Kidney (tissue), 14 donors: Measurements from ENCODE around the gene KPNA2. TPM values are rescaled to one million over a fixed set of nuclear protein-coding genes. Genes with fewer than 3 reads are reported as not detected.
A peak's percentile ranks its signal among the peaks of the same experiment; 100 is the strongest.
"Not testable (repeated sequence)": the region's sequence is repeated elsewhere in the genome, so short reads cannot be mapped to it uniquely, and the experiment has no call there.

Experiments used
- DNase-seq, 5 donors: peaks; one replicate each; pipeline ENCODE4 v3.0.0-alpha.2; 2013 to 2020
- FAIRE-seq: peaks from 2 replicates; lab custom pipeline; 2012; peaks lifted over from hg19 to GRCh38; lab: Jason Lieb, UNC
- H3K27ac ChIP-seq, 2 donors: one replicate each; pipeline ENCODE4 v1.7.0; 2013; ENCODE audit warnings: low read depth in 2 of 2, low read length in 2 of 2, inconsistent platforms in 1 of 2
- H3K27me3 ChIP-seq: one replicate; pipeline ENCODE4 v1.7.1; 2013; ENCODE audit warnings: low read length, inconsistent platforms; ENCODE audit not compliant: control insufficient read depth, insufficient read depth
- H3K36me3 ChIP-seq, 3 donors: one replicate each; pipeline versions ENCODE4 v1.7.0 to v1.7.1; 2013; ENCODE audit warnings: low read length in 3 of 3, control low read depth in 1 of 3, inconsistent platforms in 1 of 3; ENCODE audit not compliant: insufficient read depth in 3 of 3, control insufficient read depth in 2 of 3
- H3K4me1 ChIP-seq, 3 donors: one replicate each; pipeline versions ENCODE4 v1.7.0 to v1.7.1; 2013; ENCODE audit warnings: low read length in 3 of 3, inconsistent platforms in 1 of 3, low read depth in 1 of 3; ENCODE audit not compliant: control insufficient read depth in 2 of 3, insufficient read depth in 2 of 3
- H3K4me3 ChIP-seq, 3 donors: one replicate each; pipeline versions ENCODE4 v1.7.0 to v1.8.1; 2013; ENCODE audit warnings: low read length in 3 of 3, control low read depth in 1 of 3, inconsistent platforms in 1 of 3
- H3K9ac ChIP-seq, 3 donors: one replicate each; pipeline versions ENCODE4 v1.7.0 to v1.7.1; 2013; ENCODE audit warnings: low read length in 3 of 3, control low read depth in 1 of 3, inconsistent platforms in 1 of 3
- H3K9me3 ChIP-seq, 3 donors: one replicate each; pipeline versions ENCODE4 v1.7.0 to v1.7.1; 2013; ENCODE audit warnings: low read length in 3 of 3, control low read depth in 1 of 3, inconsistent platforms in 1 of 3; ENCODE audit not compliant: control insufficient read depth in 2 of 3, insufficient read depth in 1 of 3
- intact Hi-C: fragments of 100-400 bp; cut with DNase I; formaldehyde crosslinking; loops from one replicate; pipeline ENCODE4 v1.11.1; 2022
- polyA plus RNA-seq: library from polyadenylated mRNA; stranded (reverse); fragments of 350-450 nt; fragmentation: Illumina TruSeq; extraction: RNeasy Lipid Tissue Mini Kit (QIAGEN cat#74804); gene quantifications from one replicate; pipeline ENCODE4 v1.2.3, GENCODE V29; 2014; ENCODE audit warnings: low read depth, low replicate concordance; ENCODE audit not compliant: insufficient read depth
- total RNA-seq: library from RNA; stranded (reverse); fragmentation: NEBNext Ultra II Directional; extraction: Animal tissue kit (Norgen Biotek cat#: 25700); gene quantifications from one replicate; pipeline ENCODE4 v1.2.1, GENCODE V29; 2021
- TF ChIP-seq, protein P1 (sequence below): IDR thresholded peaks from 3 replicates; pipeline ENCODE4 v1.5.1; 2012; ENCODE audit warnings: mild to moderate bottlenecking, moderate library complexity, borderline replicate concordance; ENCODE audit not compliant: insufficient read depth; ENCODE audit errors: extremely low read depth
- donor health status: control.
- donor health status: control.
- donor health status: control.
- donor health status: control.
- donor health status: control.
- donor health status: DM: yes; HTN: yes; CAD: no.
- donor health status: Normal renal cell carcinoma (clear cell type).

Gene KPNA2
- total and polyA plus RNA-seq, 2 donors from 2014 or later = 23.3 to 27.4 TPM

GRCh38 chr17:68016838-68017237, 18.7 kb upstream of the KPNA2 start:
- no peaks in the 10 kb centered on the region for H3K9me3 ChIP-seq
- TF ChIP-seq, protein P1, sequence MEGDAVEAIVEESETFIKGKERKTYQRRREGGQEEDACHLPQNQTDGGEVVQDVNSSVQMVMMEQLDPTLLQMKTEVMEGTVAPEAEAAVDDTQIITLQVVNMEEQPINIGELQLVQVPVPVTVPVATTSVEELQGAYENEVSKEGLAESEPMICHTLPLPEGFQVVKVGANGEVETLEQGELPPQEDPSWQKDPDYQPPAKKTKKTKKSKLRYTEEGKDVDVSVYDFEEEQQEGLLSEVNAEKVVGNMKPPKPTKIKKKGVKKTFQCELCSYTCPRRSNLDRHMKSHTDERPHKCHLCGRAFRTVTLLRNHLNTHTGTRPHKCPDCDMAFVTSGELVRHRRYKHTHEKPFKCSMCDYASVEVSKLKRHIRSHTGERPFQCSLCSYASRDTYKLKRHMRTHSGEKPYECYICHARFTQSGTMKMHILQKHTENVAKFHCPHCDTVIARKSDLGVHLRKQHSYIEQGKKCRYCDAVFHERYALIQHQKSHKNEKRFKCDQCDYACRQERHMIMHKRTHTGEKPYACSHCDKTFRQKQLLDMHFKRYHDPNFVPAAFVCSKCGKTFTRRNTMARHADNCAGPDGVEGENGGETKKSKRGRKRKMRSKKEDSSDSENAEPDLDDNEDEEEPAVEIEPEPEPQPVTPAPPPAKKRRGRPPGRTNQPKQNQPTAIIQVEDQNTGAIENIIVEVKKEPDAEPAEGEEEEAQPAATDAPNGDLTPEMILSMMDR = no peak
- no peaks in the 10 kb centered on the region for H3K27me3 ChIP-seq
- no peak overlapping the region for H3K4me3 ChIP-seq
- H3K36me3 ChIP-seq = no peaks in the 10 kb centered on the region
- FAIRE-seq (no peak), DNase-seq (no peak)
- intact Hi-C loops = no loop called here
- H3K4me1 ChIP-seq = peaks cover 0 to 6% (median 0%) of the 10 kb centered on the region in 3 donors
- no peak overlapping the region for H3K27ac ChIP-seq
- no peak overlapping the region for H3K9ac ChIP-seq

DNA sequence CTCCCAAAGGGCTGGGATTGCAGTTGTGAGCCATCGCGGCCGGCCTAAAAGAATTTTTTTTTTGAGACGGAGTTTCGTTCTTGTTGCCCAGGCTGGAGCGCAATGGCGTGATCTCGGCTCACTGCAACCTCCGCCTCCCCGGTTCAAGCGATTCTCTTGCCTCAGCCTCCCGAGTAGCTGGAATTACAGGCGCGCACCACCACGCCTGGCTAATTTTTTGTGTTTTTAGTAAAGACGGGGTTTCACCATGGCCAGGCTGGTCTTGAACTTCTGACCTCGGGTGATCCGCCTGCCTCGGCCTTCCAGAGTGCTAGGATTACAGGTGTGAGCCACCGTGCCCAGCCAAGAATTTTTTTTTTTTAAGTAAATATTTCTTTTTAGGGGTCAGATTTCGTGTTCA, 17.0 kb upstream of the KPNA2 start:
- H3K4me1 ChIP-seq, H3K27me3 ChIP-seq, DNase-seq, H3K9me3 ChIP-seq, intact Hi-C loops, H3K36me3 ChIP-seq, H3K9ac ChIP-seq, FAIRE-seq, H3K27ac ChIP-seq, H3K4me3 ChIP-seq: not testable (repeated sequence)

- DNase-seq = peak in 1 of 5 donors; percentile 13
- H3K36me3 ChIP-seq = no peaks in the 10 kb centered on the region
- TF ChIP-seq, protein P1 = no peak
- no peak overlapping the region for H3K27ac ChIP-seq
- FAIRE-seq = no peak
- no peaks in the 10 kb centered on the region for H3K9me3 ChIP-seq
- peaks cover 0 to 6% (median 0%) of the 10 kb centered on the region in 3 donors for H3K4me1 ChIP-seq
- no peak overlapping the region for H3K9ac ChIP-seq
- H3K4me3 ChIP-seq = peak overlapping the region; percentile 37 to 71 (median 66)
- no peaks in the 10 kb centered on the region for H3K27me3 ChIP-seq
- intact Hi-C loops = no loop called here
Measured at GRCh38 chr17:68019336-68019674, 16.2 kb upstream of the KPNA2 start.

DNA sequence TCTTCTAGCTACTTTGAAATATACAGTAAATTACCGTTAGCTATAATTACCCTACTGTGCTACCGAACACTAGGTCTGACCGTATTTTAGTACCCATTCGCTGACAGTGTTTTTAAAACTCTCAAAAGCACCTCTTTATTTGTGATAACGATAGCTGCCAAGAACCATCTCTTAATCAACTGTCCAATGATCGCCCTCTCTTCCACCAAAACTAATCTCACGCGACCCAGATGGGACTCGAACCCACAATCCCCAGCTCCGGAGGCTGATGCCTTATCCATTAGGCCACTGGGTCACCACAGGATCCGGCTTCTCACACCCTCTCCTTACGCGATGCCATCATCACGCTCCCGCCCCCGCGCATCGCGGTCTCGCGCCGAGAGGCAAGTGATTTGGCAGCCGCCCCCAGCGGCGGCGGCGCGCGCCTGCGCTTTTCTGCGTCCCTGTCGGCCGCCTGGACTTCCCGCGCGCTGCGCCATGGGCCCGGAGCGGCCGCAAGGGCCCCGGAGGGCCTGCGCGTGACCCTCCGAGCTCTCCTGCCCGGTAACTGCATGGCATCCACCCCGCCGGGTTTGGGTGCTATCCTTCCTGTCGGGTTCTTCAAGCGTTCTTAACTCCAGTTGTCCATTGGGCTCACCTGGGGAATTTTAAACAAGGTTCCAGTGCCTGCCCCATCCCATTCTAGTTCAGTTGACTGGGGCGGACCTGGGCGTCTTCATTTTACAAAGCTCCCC, 15.7 kb upstream of the KPNA2 start:
- Histone ChIP-seq H3K9me3 (no peaks in the 10 kb centered on the region), H3K9ac (peak overlapping the region; percentile 67 to 84 (median 67)), H3K36me3 (no peaks in the 10 kb centered on the region), H3K4me3 (peak overlapping the region; percentile 58 to 71 (median 66)), H3K27me3 (no peaks in the 10 kb centered on the region), H3K27ac (peak overlapping the region; percentile 45 to 79), H3K4me1 (peaks cover 0 to 6% (median 0%) of the 10 kb centered on the region in 3 donors)
- intact Hi-C loops = no loop called here
- FAIRE-seq = peak; percentile 68
- peak; percentile 97 to 99 (median 98) for DNase-seq
- TF ChIP-seq, protein P1 = peak; percentile 12
